ENCODE results near the gene NIPBL. TPM values are rescaled to one million over a fixed set of nuclear protein-coding genes. Genes with fewer than 3 reads are reported as not detected.

Gene NIPBL
- total and polyA plus RNA-seq, 10 of the 15 experiments (the other 5 are each of a cell fraction or from before 2014, with no cell fraction given), result 10.4 to 50.4 (median 20.2) TPM

- TF ChIP-seq EP300 (IDR thresholded peaks at IDR 0.05; ENCODE audit: borderline replicate concordance in 1 of 2, control insufficient read depth in 1 of 2, low read depth in 2 of 2, low read length in 2 of 2) (no peak), NFYB (IDR thresholded peaks at IDR 0.05; ENCODE audit: insufficient read depth, low read depth, low read length) (no peak), NBN (IDR thresholded peaks at IDR 0.05) (no peak)
These were observed 210.1 kb downstream of the NIPBL start (continued) for GRCh38 chr5:37086466-37087173.

- 92% methylated on average over 6 of the region's 6 CpGs for WGBS (ENCODE audit: insufficient coverage, insufficient replicate concordance, low lambda C conversion rate, missing lambda C conversion rate)
- no peak for ATAC-seq
- H3K36me3 ChIP-seq (ENCODE audit: control insufficient read depth in 2 of 2, insufficient read depth in 2 of 2, low read length in 1 of 2), result no peaks in the 10 kb centered on the region
- ChIA-PET RAD21 (ENCODE audit: unreplicated experiment) (no interaction called here), CTCF (no interaction called here), SMC1A (ENCODE audit: uncharacterized antibody, unreplicated experiment) (no interaction called here), POLR2A (no interaction called here)
- H3K27ac ChIP-seq (ENCODE audit: control insufficient read depth, insufficient read depth), result no peak overlapping the region
- H2AFZ ChIP-seq (ENCODE audit: control insufficient read depth, low read depth, low read length), result no peak overlapping the region
- H3K4me2 ChIP-seq (ENCODE audit: control insufficient read depth, insufficient read depth), result no peak overlapping the region
- H3K4me1 ChIP-seq (ENCODE audit: control insufficient read depth, insufficient read depth, low read length), result no peaks in the 10 kb centered on the region
- no peaks in the 10 kb centered on the region for H4K20me1 ChIP-seq (ENCODE audit: control insufficient read depth, insufficient read depth)
- H3K4me3 ChIP-seq, result no peak overlapping the region
- no peaks in the 10 kb centered on the region for H3K79me2 ChIP-seq (ENCODE audit: control insufficient read depth, insufficient read depth, low read length)
- no peak overlapping the region for H3K9ac ChIP-seq (ENCODE audit: control insufficient read depth, insufficient read depth, low read length)
- no peak for DNase-seq (ENCODE audit: low read depth, low spot score)
- intact Hi-C loops (cut with micrococcal nuclease; ENCODE audit: unreplicated experiment) (no loop called here), in situ Hi-C loops (cut with MboI) (no loop called here)
- no peaks in the 10 kb centered on the region for H3K27me3 ChIP-seq (replicated peaks in 1 of 2; ENCODE audit: control insufficient read depth in 2 of 2, insufficient read depth in 2 of 2, low read length in 1 of 2)
- no TSS peak for BruUV-seq (replicated peaks)
- no peak for FAIRE-seq
- no peak for TF ChIP-seq NFYA (IDR thresholded peaks at IDR 0.05; ENCODE audit: borderline replicate concordance, low read depth, low read length)
- no peaks in the 10 kb centered on the region for H3K9me3 ChIP-seq (replicated peaks; ENCODE audit: control insufficient read depth, insufficient read depth, low read length)
These were observed 211.4 kb downstream of the NIPBL start for GRCh38 chr5:37088009-37088408.

- Histone ChIP-seq H3K79me2 (ENCODE audit: control insufficient read depth, insufficient read depth, low read length) (no peaks in the 10 kb centered on the region), H2AFZ (ENCODE audit: control insufficient read depth, low read depth, low read length) (no peak overlapping the region), H3K9ac (ENCODE audit: control insufficient read depth, insufficient read depth, low read length) (no peak overlapping the region), H4K20me1 (ENCODE audit: control insufficient read depth, insufficient read depth) (no peaks in the 10 kb centered on the region), H3K36me3 (ENCODE audit: control insufficient read depth in 2 of 2, insufficient read depth in 2 of 2, low read length in 1 of 2) (no peaks in the 10 kb centered on the region), H3K4me1 (ENCODE audit: control insufficient read depth, insufficient read depth, low read length) (no peaks in the 10 kb centered on the region), H3K27me3 (replicated peaks in 1 of 2; ENCODE audit: control insufficient read depth in 2 of 2, insufficient read depth in 2 of 2, low read length in 1 of 2) (no peaks in the 10 kb centered on the region), H3K9me3 (replicated peaks; ENCODE audit: control insufficient read depth, insufficient read depth, low read length) (no peaks in the 10 kb centered on the region), H3K27ac (ENCODE audit: control insufficient read depth, insufficient read depth) (no peak overlapping the region), H3K4me2 (ENCODE audit: control insufficient read depth, insufficient read depth) (no peak overlapping the region), H3K4me3 (no peak overlapping the region)
- SMC1A ChIA-PET (ENCODE audit: uncharacterized antibody, unreplicated experiment), result interaction anchor here (1.3 to 1.4 kb wide), 2 partner anchors 55 to 94 kb away, joined by 3 to 4 read pairs; no protein-coding TSS in a partner anchor
- RAD21 ChIA-PET (ENCODE audit: unreplicated experiment), result no interaction called here
- DNase-seq (ENCODE audit: low read depth, low spot score) (no peak), FAIRE-seq (no peak), ATAC-seq (no peak)
- intact Hi-C loops (cut with micrococcal nuclease; ENCODE audit: unreplicated experiment), result no loop called here
- POLR2A ChIA-PET, result no interaction called here
- CTCF ChIA-PET, result no interaction called here
- no TSS peak for BruUV-seq (replicated peaks)
- 81% methylated on average over 7 of the region's 7 CpGs for WGBS (ENCODE audit: insufficient coverage, insufficient replicate concordance, low lambda C conversion rate, missing lambda C conversion rate)
- in situ Hi-C loops (cut with MboI), result no loop called here
- no peak for TF ChIP-seq WRNIP1 (IDR thresholded peaks at IDR 0.05; ENCODE audit: borderline replicate concordance, low read depth, low read length)
- TF ChIP-seq RELA (IDR thresholded peaks at IDR 0.05; ENCODE audit: borderline replicate concordance, partially characterized antibody), result no peak
- no peak for TF ChIP-seq NFYA (IDR thresholded peaks at IDR 0.05; ENCODE audit: borderline replicate concordance, low read depth, low read length)
- TF ChIP-seq YBX1 (IDR thresholded peaks at IDR 0.05), result no peak
- no peak for TF ChIP-seq SUPT20H (IDR thresholded peaks at IDR 0.05; ENCODE audit: borderline replicate concordance, control insufficient read depth, low read depth, low read length)
- no peak for TF ChIP-seq FOXM1 (IDR thresholded peaks at IDR 0.05; ENCODE audit: low read depth, low read length)
These were observed 213.7 kb downstream of the NIPBL start for GRCh38 chr5:37090123-37090726.
